DMS114 treated with DMSO at 0.1 percent for 48 hours (cell line): ENCODE data around the gene SURF1.
A peak's percentile ranks its signal among the peaks of the same experiment; 100 is the strongest.
"Not testable (repeated sequence)": the region's sequence is repeated elsewhere in the genome, so short reads cannot be mapped to it uniquely, and the experiment has no call there.

Experiments
- DNase-seq: peaks from one replicate; lab custom pipeline; 2025; ENCODE audit not compliant: unreplicated experiment; lab: John Stamatoyannopoulos, UW

Gene SURF1

GRCh38 chr9:133384736-133385321, 28.5 kb upstream of the SURF1 start:
- DNase-seq: no peak

GRCh38 chr9:133383438-133383837, 27.2 kb upstream of the SURF1 start:
- DNase-seq: no peak

- DNase-seq: no peak
Measured at GRCh38 chr9:133382507-133383141, 26.3 kb upstream of the SURF1 start.

GRCh38 chr9:133380734-133381133, 24.4 kb upstream of the SURF1 start:
- DNase-seq: no peak

- DNase-seq: no peak
Measured at GRCh38 chr9:133379153-133380086, 23.1 kb upstream of the SURF1 start.

DNA sequence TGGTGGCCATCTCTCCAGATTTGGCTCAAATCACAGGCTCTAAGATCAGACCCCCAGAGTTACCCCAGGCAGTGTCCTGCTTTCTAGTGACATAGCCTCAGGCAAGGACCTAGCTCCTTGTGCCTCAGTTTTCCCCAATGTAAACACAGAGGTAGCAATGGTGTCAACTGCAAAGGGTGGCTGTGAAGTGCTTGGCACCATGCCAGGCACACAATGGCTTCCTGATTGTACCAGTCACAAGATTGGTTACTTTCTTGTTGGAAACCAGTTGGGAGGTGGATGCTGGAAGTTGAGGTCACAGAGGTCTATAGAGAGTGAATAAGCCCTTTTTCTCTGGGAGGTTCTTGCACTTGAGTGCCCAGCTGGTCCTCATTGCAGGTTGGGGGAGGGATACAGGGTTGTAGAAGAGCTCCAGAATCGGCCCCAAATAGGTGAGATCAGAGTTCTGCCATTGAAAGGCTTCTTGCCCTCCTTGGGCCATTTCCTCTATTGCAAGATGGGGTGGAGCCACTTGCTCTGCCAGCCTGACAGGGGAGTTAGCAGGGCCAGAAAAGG, 22.2 kb upstream of the SURF1 start:
- DNase-seq: no peak

DNA sequence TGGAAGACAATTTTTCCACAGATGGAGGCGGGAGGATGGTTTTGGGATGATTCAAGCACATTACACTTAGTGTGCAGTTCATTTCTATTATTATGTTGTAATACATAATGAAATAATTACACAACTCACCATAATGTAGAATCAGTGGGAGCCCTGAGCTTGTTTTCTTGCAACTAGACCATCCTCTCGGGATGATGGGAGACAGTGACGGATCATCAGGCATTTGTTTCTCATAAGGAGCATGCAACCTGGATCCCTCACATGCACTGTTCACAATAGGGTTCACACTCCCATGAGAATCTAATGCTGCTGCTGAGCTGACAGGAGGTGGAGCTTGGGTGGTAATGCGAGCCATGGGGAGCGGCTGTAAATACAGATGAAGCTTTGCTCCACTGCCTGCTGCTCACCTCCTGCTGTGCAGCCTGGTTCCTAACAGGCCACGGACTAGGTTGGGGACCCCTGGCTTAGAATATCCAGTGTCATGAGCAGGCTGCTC, 21.5 kb upstream of the SURF1 start:
- no peak for DNase-seq

- DNase-seq: not testable (repeated sequence)
Measured at GRCh38 chr9:133377280-133377679, 21.0 kb upstream of the SURF1 start.

DNA sequence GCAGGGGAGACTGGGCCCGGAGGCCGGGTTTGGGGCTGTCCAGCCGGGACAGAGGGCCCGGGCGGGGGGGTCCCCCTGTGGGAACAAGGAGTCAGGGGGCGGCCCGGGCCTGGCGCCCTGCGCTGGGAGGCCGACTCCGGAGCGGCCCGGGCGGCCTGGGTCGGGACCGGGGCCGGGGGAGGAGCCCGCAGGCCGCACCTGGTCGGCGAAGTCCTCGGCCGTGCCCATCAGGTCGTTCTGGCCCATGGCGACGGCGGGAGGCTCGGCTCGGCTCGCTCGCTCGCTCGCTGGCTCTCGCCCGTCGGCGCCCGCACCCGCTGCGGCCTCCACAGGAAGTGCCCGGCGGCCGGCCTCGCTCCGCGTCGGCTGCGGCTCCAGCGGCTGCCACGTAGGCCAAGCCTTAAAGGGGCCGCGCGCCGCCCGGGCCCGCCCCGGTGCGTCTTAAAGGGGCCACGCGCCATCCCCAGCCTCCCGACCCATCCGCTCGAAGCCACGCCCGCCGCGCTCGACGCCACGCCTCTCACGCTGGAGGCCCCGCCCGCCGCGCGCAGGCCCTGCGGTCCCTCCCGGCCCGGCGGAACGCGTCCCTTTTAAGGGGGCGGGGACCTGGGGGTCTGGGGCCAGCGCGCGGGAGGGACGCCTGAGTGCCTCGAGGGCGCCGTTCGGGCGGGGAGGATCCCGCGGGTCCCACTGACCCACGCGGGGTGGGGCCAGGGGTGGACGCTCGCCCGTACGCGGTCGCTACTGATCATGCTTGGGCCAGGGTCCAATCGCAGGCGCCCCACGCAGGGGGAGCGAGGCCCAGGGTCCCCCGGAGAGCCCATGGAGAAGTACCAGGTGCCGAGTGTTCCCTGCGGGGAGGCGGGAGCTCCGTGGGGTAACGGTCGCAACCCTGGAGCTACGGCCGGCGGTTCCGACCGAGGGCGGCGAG, 19.7 kb upstream of the SURF1 start, which contains the start of the genes STKLD1 and SURF4:
STKLD1 (plus strand) TSS at position 643 of the 931 bp plus-strand sequence; CDS start at position 751, 108 bp downstream.
SURF4 (minus strand) TSS at position 337 of the 931 bp plus-strand sequence; CDS start at position 246, 91 bp downstream.
- DNase-seq: peak; percentile 80

DNA sequence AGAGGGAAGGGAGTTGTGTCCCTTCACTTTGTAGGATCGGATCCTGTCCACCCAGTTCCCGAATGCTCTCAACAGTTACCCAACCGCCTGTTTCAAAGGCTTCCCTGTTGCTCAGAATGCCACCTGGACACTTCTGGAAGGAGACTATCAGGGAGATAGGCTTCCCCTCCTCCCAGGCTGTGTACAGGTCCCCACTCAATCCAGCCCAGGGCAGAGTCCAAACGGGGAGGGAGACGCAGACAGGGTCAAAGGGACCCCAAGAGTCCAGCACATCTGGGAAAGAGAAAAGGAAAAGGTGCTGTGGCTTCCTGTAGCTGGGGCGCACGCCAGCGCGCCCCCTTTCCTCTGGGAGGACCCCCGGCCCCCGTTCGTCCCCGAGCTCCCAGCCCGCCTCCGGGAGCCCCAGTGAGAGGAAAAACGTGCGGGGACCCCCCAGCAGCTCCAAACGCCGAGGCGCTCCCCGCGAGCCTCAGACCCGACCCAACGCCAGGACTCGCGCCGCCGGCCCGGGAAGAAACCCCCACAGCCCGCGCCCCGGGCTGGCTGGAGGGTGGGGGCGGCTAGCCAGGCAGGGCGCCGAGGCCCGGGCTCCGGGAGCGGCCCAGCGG, 18.9 kb upstream of the SURF1 start:
- no peak for DNase-seq

- no peak for DNase-seq
Measured at GRCh38 chr9:133374612-133375115, 18.4 kb upstream of the SURF1 start.

DNA sequence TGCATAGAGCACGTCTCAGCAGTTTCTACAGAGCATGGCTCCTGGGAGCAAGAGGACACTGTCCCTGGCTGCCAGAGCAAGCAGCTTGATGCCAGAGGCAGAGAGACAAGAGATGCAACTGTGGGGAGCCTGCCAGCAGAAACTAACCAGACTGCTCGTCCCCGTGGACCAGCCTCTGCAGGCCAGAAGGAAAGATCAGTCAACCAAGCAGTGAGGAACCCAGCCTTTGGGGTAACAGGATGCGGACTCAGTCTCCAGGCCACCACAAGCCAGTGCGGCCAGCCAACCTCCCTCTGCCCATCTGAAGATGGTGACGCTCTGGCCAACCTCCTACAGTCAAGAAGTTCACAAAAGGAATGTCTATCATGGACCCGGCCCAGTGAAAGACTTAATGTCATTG, 15.9 kb upstream of the SURF1 start:
- no peak for DNase-seq

DNA sequence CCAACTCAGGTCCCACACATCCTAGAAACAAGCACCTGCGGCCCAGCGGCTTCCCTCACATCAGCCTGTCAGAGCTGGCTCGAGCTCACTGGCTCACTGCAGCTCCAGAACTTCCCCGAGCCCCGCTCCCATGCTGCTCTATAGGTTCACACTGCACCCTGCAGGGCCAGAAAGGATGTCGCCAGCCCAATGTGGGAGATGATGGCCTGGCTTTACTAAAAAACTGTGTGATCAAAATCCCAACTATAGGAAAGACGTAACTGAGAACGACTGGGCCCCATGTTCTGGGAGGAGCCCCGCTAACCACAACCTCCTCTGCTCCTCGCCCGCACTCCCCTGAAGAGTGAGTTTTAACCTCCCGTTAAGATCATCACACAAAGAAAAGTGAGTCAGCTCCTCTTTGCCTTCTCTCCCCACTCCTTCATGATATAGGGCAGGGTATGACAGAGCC, 15.0 kb upstream of the SURF1 start:
- DNase-seq: no peak

GRCh38 chr9:133370685-133371084, 14.4 kb upstream of the SURF1 start:
- DNase-seq: no peak

DNA sequence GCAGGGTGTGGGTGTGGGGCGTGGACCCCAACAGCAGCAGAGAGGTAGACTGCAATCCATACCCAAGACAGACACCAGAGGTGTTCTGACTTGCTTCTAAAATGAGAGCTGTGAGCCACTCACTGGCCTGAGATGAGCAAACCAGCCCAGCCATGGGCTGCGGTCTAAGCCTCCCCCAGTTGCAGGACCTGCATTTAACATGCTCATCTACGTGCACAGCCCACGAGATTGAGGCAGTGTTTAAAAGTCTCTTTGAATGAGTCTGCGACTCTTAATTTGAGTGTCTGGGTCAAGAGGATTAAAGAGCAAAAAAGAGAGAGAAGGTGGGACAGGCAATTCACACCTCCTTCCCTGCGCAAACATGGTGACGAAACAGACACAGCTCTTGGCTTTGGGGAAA, 13.6 kb upstream of the SURF1 start:
- no peak for DNase-seq

DNA sequence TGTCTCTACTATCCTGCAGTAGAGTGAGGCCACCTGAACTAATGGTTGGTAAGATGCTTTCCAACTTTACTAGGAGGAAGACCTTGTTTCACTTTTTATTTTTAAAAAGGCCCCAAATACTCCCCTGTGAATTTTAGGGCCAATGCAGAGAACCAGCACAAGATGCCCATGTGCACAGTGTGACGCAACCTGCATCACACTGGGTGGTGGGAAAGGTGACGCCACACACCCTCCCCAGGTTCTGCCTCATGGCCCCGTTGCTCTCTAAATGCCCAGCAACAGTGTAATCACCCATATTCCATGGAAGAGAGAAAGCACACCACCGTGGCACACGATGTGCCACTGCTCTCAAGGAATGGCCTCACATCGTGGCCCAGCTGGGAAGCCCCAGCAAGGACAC, 13.1 kb upstream of the SURF1 start:
- DNase-seq: no peak

GRCh38 chr9:133368249-133368881, 12.1 kb upstream of the SURF1 start:
- DNase-seq: no peak

- DNase-seq: no peak
Measured at GRCh38 chr9:133367778-133368177, 11.5 kb upstream of the SURF1 start.

- DNase-seq: no peak
Measured at GRCh38 chr9:133367221-133367620, 10.9 kb upstream of the SURF1 start.
